B cell (primary cell): Measurements from ENCODE around the gene NHEJ1. TPM values are rescaled to one million over a fixed set of nuclear protein-coding genes. Genes with fewer than 3 reads are reported as not detected.

Experiments used
- ATAC-seq: fragments of 200-7000 bp; cut with Tn5 transposase; one replicate; pipeline ENCODE4 v1.10.0; 2021; ENCODE audit warnings: low read depth, mild to moderate bottlenecking, moderate number of reproducible peaks, moderate library complexity
- CTCF ChIA-PET: fragments of 350-600 bp; sonication (Branson Sonifier 250); formaldehyde crosslinking; loops from one replicate; lab custom pipeline; 2021; ENCODE audit warnings: antibody characterized with exemption, inconsistent platforms; lab: Charles Lee
- POLR2A ChIA-PET: fragments of 350-600 bp; sonication (Branson Sonifier 250); formaldehyde crosslinking; loops from one replicate; lab custom pipeline; 2021; ENCODE audit warnings: antibody characterized with exemption; lab: Charles Lee
- DNase-seq: peaks from one replicate; pipeline ENCODE4 v3.0.0; 2013
- H2AFZ ChIP-seq: 2 replicates; pipeline ENCODE4 v1.6.1; 2012; ENCODE audit warnings: mild to moderate bottlenecking, low read depth, low read length; ENCODE audit not compliant: insufficient read depth, poor library complexity, severe bottlenecking
- H3K27ac ChIP-seq, 2 donors: 1 replicate in 1 of 2; 2 replicates in 1 of 2; pipeline ENCODE4 v1.5.1; 2012 to 2013; ENCODE audit warnings: low read length in 2 of 2, mild to moderate bottlenecking in 2 of 2, moderate library complexity in 1 of 2
- H3K27me3 ChIP-seq, 4 experiments: fragments of 200-600 bp in 1 of 4; sonication (generic) in 1 of 4; replicated peaks in 1 of 4; 1 replicate in 2 of 4; 2 replicates in 2 of 4; pipeline versions ENCODE4 v1.6.1 to v1.7.0; 2013 to 2016; ENCODE audit warnings: low read length in 3 of 4, mild to moderate bottlenecking in 2 of 4, mixed read lengths in 1 of 4, moderate library complexity in 1 of 4; ENCODE audit not compliant: insufficient read depth in 4 of 4, control insufficient read depth in 3 of 4; ENCODE audit errors: control extremely low read depth in 1 of 4
- H3K36me3 ChIP-seq, 2 experiments: replicated peaks in 1 of 2; 1 replicate in 1 of 2; 2 replicates in 1 of 2; pipeline versions ENCODE4 v1.6.1 to v1.7.1; 2013; ENCODE audit warnings: low read length in 1 of 2; ENCODE audit not compliant: insufficient read depth in 2 of 2, control insufficient read depth in 1 of 2; ENCODE audit errors: control extremely low read depth in 1 of 2, extremely low read depth in 1 of 2
- H3K4me1 ChIP-seq, 2 donors: fragments of 200-600 bp in 1 of 2; sonication (generic) in 1 of 2; 1 replicate in 1 of 2; 2 replicates in 1 of 2; pipeline versions ENCODE4 v1.5.1 to v1.6.1; 2013 to 2017; ENCODE audit warnings: low read length in 2 of 2; ENCODE audit not compliant: control insufficient read depth in 2 of 2, insufficient read depth in 2 of 2
- H3K4me2 ChIP-seq: replicated peaks from 2 replicates; pipeline ENCODE3; 2012; ENCODE audit warnings: mild to moderate bottlenecking, low read depth, low read length; ENCODE audit not compliant: poor library complexity, severe bottlenecking
- H3K4me3 ChIP-seq, 5 experiments: fragments of 200-600 bp in 1 of 5; sonication (generic) in 1 of 5; 1 replicate in 3 of 5; 2 replicates in 2 of 5; pipeline versions ENCODE4 v1.5.1 to v1.7.0; 2011 to 2016; ENCODE audit warnings: low read length in 4 of 5, mild to moderate bottlenecking in 4 of 5, low read depth in 2 of 5, control low read depth in 1 of 5, moderate library complexity in 1 of 5; ENCODE audit not compliant: insufficient read depth in 1 of 5; ENCODE audit errors: control extremely low read depth in 1 of 5, extremely low read depth in 1 of 5
- H3K79me2 ChIP-seq: fragments of 200-600 bp; sonication (generic); one replicate; pipeline ENCODE4 v1.6.0; 2016; ENCODE audit warnings: low read length; ENCODE audit not compliant: control insufficient read depth, insufficient read depth
- H3K9ac ChIP-seq: fragments of 200-600 bp; sonication (generic); 2 replicates; pipeline ENCODE4 v1.6.1; 2017; ENCODE audit warnings: mild to moderate bottlenecking, low read length, moderate library complexity
- H3K9me3 ChIP-seq, 3 donors: one replicate each; pipeline versions ENCODE4 v1.6.1 to v1.7.1; 2013; ENCODE audit warnings: low read length in 2 of 3; ENCODE audit not compliant: control insufficient read depth in 2 of 3, insufficient read depth in 1 of 3; ENCODE audit errors: control extremely low read depth in 1 of 3
- H4K20me1 ChIP-seq: 2 replicates; pipeline ENCODE4 v1.6.0; 2012; ENCODE audit warnings: mild to moderate bottlenecking, low read length; ENCODE audit not compliant: insufficient read depth, control insufficient read depth, poor library complexity, severe bottlenecking
- H3K27ac Mint-ChIP-seq: one replicate; pipeline ENCODE4 v1.8.0; 2021; ENCODE audit warnings: mixed read lengths
- H3K27me3 Mint-ChIP-seq: one replicate; pipeline ENCODE4 v1.8.0; 2021; ENCODE audit warnings: mixed read lengths
- H3K4me1 Mint-ChIP-seq: one replicate; pipeline ENCODE4 v1.8.0; 2021; ENCODE audit warnings: mixed read lengths
- H3K4me3 Mint-ChIP-seq: one replicate; pipeline ENCODE4 v1.8.0; 2021; ENCODE audit warnings: mixed read lengths
- H3K9me3 Mint-ChIP-seq: one replicate; pipeline ENCODE4 v1.8.0; 2022; ENCODE audit warnings: mixed read lengths; ENCODE audit not compliant: insufficient read depth
- CTCF ChIP-seq: fragments of 200-600 bp; IDR thresholded peaks from one replicate; pipeline ENCODE4 v1.8.0; 2022; ENCODE audit warnings: antibody characterized with exemption, mild to moderate bottlenecking
- EZH2 ChIP-seq: IDR thresholded peaks from 2 replicates; pipeline ENCODE4 v1.6.1; 2012; ENCODE audit warnings: borderline replicate concordance, low read depth, mild to moderate bottlenecking, moderate library complexity, low read length; ENCODE audit not compliant: insufficient read depth, poor library complexity, severe bottlenecking
- WGBS: methylation state at CpG from one replicate; pipeline ENCODE4 v1.1.5; 2013; ENCODE audit warnings: missing lambda C conversion rate; ENCODE audit not compliant: insufficient coverage; 5-methylcytosine and 5-hydroxymethylcytosine counted together
- intact Hi-C: fragments of 100-400 bp; cut with micrococcal nuclease; formaldehyde crosslinking; loops from one replicate; pipeline ENCODE4 v1.10.0; 2022
- polyA plus RNA-seq: library from polyadenylated mRNA; depleted of rRNA; stranded (reverse); fragments of >200 nt; gene quantifications from 2 replicates; pipeline ENCODE4 v1.2.3, GENCODE V29; 2012
- total RNA-seq, 2 donors: library from RNA; stranded (reverse); fragments of 120-200 nt in 1 of 2; gene quantifications; 1 replicate in 1 of 2; 2 replicates in 1 of 2; pipeline versions ENCODE4 v1.2.3 to v1.2.4, GENCODE V29; 2013 to 2022

Gene NHEJ1
- total and polyA plus RNA-seq, 2 donors (not counting 1 experiment from before 2014, with no cell fraction given): 14.9 to 25.0 TPM

- no peak overlapping the region for H3K4me3 ChIP-seq
- Mint-ChIP-seq H3K27me3 (no peaks in the 10 kb centered on the region), H3K9me3 (no peaks in the 10 kb centered on the region), H3K4me1 (peaks cover 9% of the 10 kb centered on the region), H3K4me3 (no peak overlapping the region), H3K27ac (no peak overlapping the region)
- no peak overlapping the region for H3K27ac ChIP-seq
- peaks cover 16% of the 10 kb centered on the region for H3K79me2 ChIP-seq
- CTCF ChIA-PET: interaction anchor here (0.6 to 9.9 kb wide), 31 partner anchors 9 to 303 kb away, joined by 3 to 117 read pairs (median 4); partner anchors contain the start of genes CNPPD1, IHH and ZFAND2B
- H2AFZ ChIP-seq: no peak overlapping the region
- no peak overlapping the region for H3K4me2 ChIP-seq
- intact Hi-C loops: loop anchor here (1.0 kb wide), 2 partner anchors 97 to 174 kb away; no protein-coding TSS in a partner anchor
- POLR2A ChIA-PET: interaction anchor here (1.1 kb wide), 1 partner anchor 97 kb away, joined by 4 read pairs; no protein-coding TSS in a partner anchor
- no peaks in the 10 kb centered on the region for H3K9me3 ChIP-seq
- no peak for TF ChIP-seq EZH2
- TF ChIP-seq CTCF: peak; percentile 87
- H3K4me1 ChIP-seq: peaks cover 5 to 9% of the 10 kb centered on the region in 2 donors
- ATAC-seq (no peak), DNase-seq (peak; percentile 74)
- H3K36me3 ChIP-seq: peaks cover 2 to 35% of the 10 kb centered on the region in 2 experiments
- no peaks in the 10 kb centered on the region for H3K27me3 ChIP-seq
- 0% methylated on average over 1 of the region's 4 CpGs for WGBS
- H3K9ac ChIP-seq: no peak overlapping the region
- H4K20me1 ChIP-seq: peaks cover 8% of the 10 kb centered on the region
These were observed 5.5 kb downstream of the NHEJ1 start for GRCh38 chr2:219155054-219155644.

GRCh38 chr2:219149667-219150066, 10.9 kb downstream of the NHEJ1 start:
- H3K9me3 ChIP-seq: no peaks in the 10 kb centered on the region
- H4K20me1 ChIP-seq: peaks cover 13% of the 10 kb centered on the region
- POLR2A ChIA-PET: no interaction called here
- H3K27me3 ChIP-seq: no peaks in the 10 kb centered on the region
- H2AFZ ChIP-seq: no peak overlapping the region
- H3K4me1 Mint-ChIP-seq: no peaks in the 10 kb centered on the region
- no peak overlapping the region for H3K9ac ChIP-seq
- TF ChIP-seq EZH2 (no peak), CTCF (no peak)
- CTCF ChIA-PET: interaction anchor here (1.5 to 9.9 kb wide), 3 partner anchors 9 to 122 kb away, joined by 3 to 117 read pairs (median 99); partner anchors contain the start of gene IHH
- ATAC-seq (no peak), DNase-seq (no peak)
- peaks cover 11 to 56% of the 10 kb centered on the region in 2 experiments for H3K36me3 ChIP-seq
- intact Hi-C loops: no loop called here
- WGBS: 100% methylated on average over 1 of the region's 1 CpG
- no peaks in the 10 kb centered on the region for H3K27me3 Mint-ChIP-seq
- no peaks in the 10 kb centered on the region for H3K9me3 Mint-ChIP-seq
- H3K4me2 ChIP-seq: no peak overlapping the region
- no peaks in the 10 kb centered on the region for H3K4me1 ChIP-seq
- H3K4me3 ChIP-seq: no peak overlapping the region
- peaks cover 10% of the 10 kb centered on the region for H3K79me2 ChIP-seq
- H3K4me3 Mint-ChIP-seq: no peak overlapping the region
- H3K27ac ChIP-seq: no peak overlapping the region
- H3K27ac Mint-ChIP-seq: no peak overlapping the region
